Measurements from ENCODE around the gene RHOB. TPM values are rescaled to one million over a fixed set of nuclear protein-coding genes. Genes with fewer than 3 reads are reported as not detected.

The RHOB gene
- total and polyA plus RNA-seq, 2 donors (not counting 1 experiment from before 2014, with no cell fraction given): 63.0 to 1,037 TPM

- intact Hi-C loops (cut with micrococcal nuclease): no loop called here
- DNase-seq (no peak), ATAC-seq (ENCODE audit: low read depth) (no peak)
- no peaks in the 10 kb centered on the region for H3K36me3 ChIP-seq (replicated peaks in 1 of 2; ENCODE audit: control extremely low read depth in 1 of 2, control insufficient read depth in 1 of 2, extremely low read depth in 1 of 2, insufficient read depth in 2 of 2, low read length in 1 of 2)
- H4K20me1 ChIP-seq (ENCODE audit: control insufficient read depth, insufficient read depth, low read length, poor library complexity, severe bottlenecking): no peaks in the 10 kb centered on the region
- 88% methylated on average over 8 of the region's 9 CpGs for WGBS (ENCODE audit: insufficient coverage)
- no peaks in the 10 kb centered on the region for H3K4me1 Mint-ChIP-seq
- no peaks in the 10 kb centered on the region for H3K4me1 ChIP-seq (ENCODE audit: control insufficient read depth in 2 of 2, insufficient read depth in 2 of 2, low read length in 2 of 2)
- CTCF ChIA-PET: no interaction called here
- no peak overlapping the region for H3K27ac Mint-ChIP-seq
- no peak overlapping the region for H3K9ac ChIP-seq (ENCODE audit: low read length)
- H3K27me3 ChIP-seq (replicated peaks in 1 of 4; ENCODE audit: control extremely low read depth in 1 of 4, control insufficient read depth in 3 of 4, insufficient read depth in 4 of 4, low read length in 3 of 4): no peaks in the 10 kb centered on the region
- no peak overlapping the region for H3K4me3 Mint-ChIP-seq
- POLR2A ChIA-PET: no interaction called here
- TF ChIP-seq EZH2 (IDR thresholded peaks at IDR 0.05; ENCODE audit: borderline replicate concordance, insufficient read depth, low read depth, low read length, poor library complexity, severe bottlenecking) (no peak), CTCF (IDR thresholded peaks at IDR 0.05) (no peak)
- no peak overlapping the region for H3K27ac ChIP-seq (ENCODE audit: low read length in 2 of 2)
- H2AFZ ChIP-seq (ENCODE audit: insufficient read depth, low read depth, low read length, poor library complexity, severe bottlenecking): no peak overlapping the region
- no peak overlapping the region for H3K4me2 ChIP-seq (replicated peaks; ENCODE audit: low read depth, low read length, poor library complexity, severe bottlenecking)
- H3K4me3 ChIP-seq (ENCODE audit: control extremely low read depth in 1 of 5, extremely low read depth in 1 of 5, insufficient read depth in 1 of 5, low read depth in 2 of 5, low read length in 4 of 5): no peak overlapping the region
- H3K27me3 Mint-ChIP-seq: peaks cover 8% of the 10 kb centered on the region
- no peaks in the 10 kb centered on the region for H3K9me3 Mint-ChIP-seq (ENCODE audit: insufficient read depth)
- no peaks in the 10 kb centered on the region for H3K9me3 ChIP-seq (ENCODE audit: control extremely low read depth in 1 of 3, control insufficient read depth in 2 of 3, insufficient read depth in 1 of 3, low read length in 2 of 3)
- no peaks in the 10 kb centered on the region for H3K79me2 ChIP-seq (ENCODE audit: control insufficient read depth, insufficient read depth, low read length)
These were observed 41.3 kb downstream of the RHOB start for GRCh38 chr2:20488201-20488641.

GRCh38 chr2:20488782-20489181 lies 41.9 kb downstream of the RHOB start:
- H3K4me2 ChIP-seq (replicated peaks; ENCODE audit: low read depth, low read length, poor library complexity, severe bottlenecking): no peak overlapping the region
- ATAC-seq (ENCODE audit: low read depth): no peak
- no peak overlapping the region for H3K27ac Mint-ChIP-seq

More at GRCh38 chr2:20488782-20489181, 41.9 kb downstream of the RHOB start:
- no peaks in the 10 kb centered on the region for H3K9me3 Mint-ChIP-seq (ENCODE audit: insufficient read depth)
- Histone ChIP-seq H4K20me1 (ENCODE audit: control insufficient read depth, insufficient read depth, low read length, poor library complexity, severe bottlenecking) (no peaks in the 10 kb centered on the region), H3K27me3 (replicated peaks in 1 of 4; ENCODE audit: control extremely low read depth in 1 of 4, control insufficient read depth in 3 of 4, insufficient read depth in 4 of 4, low read length in 3 of 4) (no peaks in the 10 kb centered on the region), H3K27ac (ENCODE audit: low read length in 2 of 2) (no peak overlapping the region), H3K9ac (ENCODE audit: low read length) (no peak overlapping the region), H3K4me3 (ENCODE audit: control extremely low read depth in 1 of 5, extremely low read depth in 1 of 5, insufficient read depth in 1 of 5, low read depth in 2 of 5, low read length in 4 of 5) (no peak overlapping the region), H3K4me1 (ENCODE audit: control insufficient read depth in 2 of 2, insufficient read depth in 2 of 2, low read length in 2 of 2) (no peaks in the 10 kb centered on the region), H2AFZ (ENCODE audit: insufficient read depth, low read depth, low read length, poor library complexity, severe bottlenecking) (no peak overlapping the region), H3K79me2 (ENCODE audit: control insufficient read depth, insufficient read depth, low read length) (no peaks in the 10 kb centered on the region), H3K36me3 (replicated peaks in 1 of 2; ENCODE audit: control extremely low read depth in 1 of 2, control insufficient read depth in 1 of 2, extremely low read depth in 1 of 2, insufficient read depth in 2 of 2, low read length in 1 of 2) (no peaks in the 10 kb centered on the region), H3K9me3 (ENCODE audit: control extremely low read depth in 1 of 3, control insufficient read depth in 2 of 3, insufficient read depth in 1 of 3, low read length in 2 of 3) (no peaks in the 10 kb centered on the region)
- 73% methylated on average over 3 of the region's 5 CpGs for WGBS (ENCODE audit: insufficient coverage)
- no peak for DNase-seq
- ChIA-PET POLR2A (no interaction called here), CTCF (no interaction called here)
- intact Hi-C loops (cut with micrococcal nuclease): no loop called here
- no peak overlapping the region for H3K4me3 Mint-ChIP-seq
- no peaks in the 10 kb centered on the region for H3K4me1 Mint-ChIP-seq
- H3K27me3 Mint-ChIP-seq: peaks cover 10% of the 10 kb centered on the region
- no peak for TF ChIP-seq CTCF (IDR thresholded peaks at IDR 0.05)
- TF ChIP-seq EZH2 (IDR thresholded peaks at IDR 0.05; ENCODE audit: borderline replicate concordance, insufficient read depth, low read depth, low read length, poor library complexity, severe bottlenecking): no peak
